ENCODE results near the gene RGL3.

Gene RGL3

DNA sequence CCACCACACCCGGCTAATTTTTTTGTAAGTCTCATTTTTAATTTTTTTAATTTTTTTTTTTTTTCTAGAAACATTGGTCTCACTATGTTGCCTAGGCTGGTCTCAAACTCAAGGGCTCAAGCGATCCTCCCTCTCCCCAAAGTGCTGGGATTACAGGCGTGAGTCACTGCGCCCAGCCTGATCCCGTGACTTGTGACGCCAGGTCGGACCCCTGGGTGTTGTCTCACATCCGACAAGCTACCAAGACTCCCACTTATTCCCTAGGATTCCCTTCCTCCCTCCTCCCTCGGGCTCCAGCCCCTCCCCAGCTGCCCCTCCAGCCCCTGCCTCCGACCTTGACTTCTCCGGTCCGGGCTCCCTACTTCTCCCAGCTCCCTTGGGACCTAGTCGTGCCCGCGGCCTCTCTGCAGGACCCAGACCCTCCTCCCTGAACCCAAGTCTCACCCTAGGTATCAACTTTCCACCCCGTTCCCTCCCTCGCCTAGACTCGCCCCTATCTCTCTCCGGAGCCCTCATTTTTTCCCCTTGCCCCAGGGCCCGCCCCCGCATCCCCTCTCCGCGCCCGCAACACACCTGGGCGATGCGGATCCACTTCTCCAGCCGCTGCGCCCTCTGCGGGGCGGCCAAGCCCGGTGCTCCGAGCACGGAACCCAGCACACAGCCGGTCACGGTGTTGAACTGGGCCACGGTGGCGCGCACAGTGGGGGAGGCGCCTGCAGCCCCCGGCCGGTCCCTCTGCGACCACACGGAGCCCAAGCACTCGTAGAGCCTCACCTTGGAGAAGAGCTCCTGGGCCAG, 13.1 kb downstream of the RGL3 start:
- DNase-seq (ENCODE audit: low spot score) = no peak

GRCh38 chr19:11404588-11405222, 14.4 kb downstream of the RGL3 start:
- TF ChIP-seq, protein P1, sequence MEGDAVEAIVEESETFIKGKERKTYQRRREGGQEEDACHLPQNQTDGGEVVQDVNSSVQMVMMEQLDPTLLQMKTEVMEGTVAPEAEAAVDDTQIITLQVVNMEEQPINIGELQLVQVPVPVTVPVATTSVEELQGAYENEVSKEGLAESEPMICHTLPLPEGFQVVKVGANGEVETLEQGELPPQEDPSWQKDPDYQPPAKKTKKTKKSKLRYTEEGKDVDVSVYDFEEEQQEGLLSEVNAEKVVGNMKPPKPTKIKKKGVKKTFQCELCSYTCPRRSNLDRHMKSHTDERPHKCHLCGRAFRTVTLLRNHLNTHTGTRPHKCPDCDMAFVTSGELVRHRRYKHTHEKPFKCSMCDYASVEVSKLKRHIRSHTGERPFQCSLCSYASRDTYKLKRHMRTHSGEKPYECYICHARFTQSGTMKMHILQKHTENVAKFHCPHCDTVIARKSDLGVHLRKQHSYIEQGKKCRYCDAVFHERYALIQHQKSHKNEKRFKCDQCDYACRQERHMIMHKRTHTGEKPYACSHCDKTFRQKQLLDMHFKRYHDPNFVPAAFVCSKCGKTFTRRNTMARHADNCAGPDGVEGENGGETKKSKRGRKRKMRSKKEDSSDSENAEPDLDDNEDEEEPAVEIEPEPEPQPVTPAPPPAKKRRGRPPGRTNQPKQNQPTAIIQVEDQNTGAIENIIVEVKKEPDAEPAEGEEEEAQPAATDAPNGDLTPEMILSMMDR (IDR thresholded peaks at IDR 0.05; ENCODE audit: extremely low read depth, insufficient read depth, missing control alignments) = no peak
- no peak for DNase-seq (ENCODE audit: low spot score)
- in situ Hi-C loops (cut with MboI; ENCODE audit: low pct_unique_long_range_greater_than_20kb, low sequenced_read_pairs, unreplicated experiment) = no loop called here

More for the DNA sequence above, 13.1 kb downstream of the RGL3 start:
- in situ Hi-C loops (cut with MboI; ENCODE audit: low pct_unique_long_range_greater_than_20kb, low sequenced_read_pairs, unreplicated experiment) = no loop called here
- TF ChIP-seq, protein P1 (IDR thresholded peaks at IDR 0.05; ENCODE audit: extremely low read depth, insufficient read depth, missing control alignments) = no peak

DNA sequence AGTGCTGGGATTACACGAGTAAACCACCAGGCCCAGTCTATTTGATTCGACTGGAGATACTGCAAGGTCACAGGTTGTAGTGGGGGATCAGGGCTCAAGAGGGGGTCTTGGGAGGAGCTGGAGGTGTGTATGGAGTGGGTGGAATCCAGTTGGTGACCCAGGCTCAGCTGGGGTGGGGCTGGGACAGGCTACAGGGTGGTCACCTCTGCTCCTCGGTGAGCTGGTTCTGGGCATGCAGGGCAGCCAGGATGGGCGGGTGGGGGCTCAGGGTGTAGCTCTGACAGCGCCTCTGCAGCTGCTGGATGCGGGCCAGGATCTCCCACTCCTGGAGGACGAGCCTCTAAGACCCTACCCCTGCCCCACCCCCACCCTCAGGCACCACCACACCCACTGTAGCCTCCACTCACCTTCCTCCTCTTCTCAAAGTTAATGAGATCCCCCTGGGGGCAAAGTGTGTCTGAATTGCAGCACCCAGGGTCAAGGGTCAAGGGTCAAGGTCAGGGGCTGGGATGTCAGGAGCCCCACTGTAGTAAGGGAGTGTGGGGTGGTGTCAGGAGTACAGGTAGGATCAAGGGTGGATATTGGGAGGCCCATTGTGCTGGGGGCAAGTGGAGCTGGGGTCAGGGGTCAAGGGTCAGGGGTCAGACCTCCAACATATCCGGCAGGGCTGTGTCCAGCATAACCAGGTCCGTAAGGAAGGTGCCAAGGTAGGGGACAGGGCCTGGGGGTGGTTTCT, 17.1 kb downstream of the RGL3 start:
- DNase-seq (ENCODE audit: low spot score) = no peak
- in situ Hi-C loops (cut with MboI; ENCODE audit: low pct_unique_long_range_greater_than_20kb, low sequenced_read_pairs, unreplicated experiment) = no loop called here
- TF ChIP-seq, protein P1 (IDR thresholded peaks at IDR 0.05; ENCODE audit: extremely low read depth, insufficient read depth, missing control alignments) = no peak

DNA sequence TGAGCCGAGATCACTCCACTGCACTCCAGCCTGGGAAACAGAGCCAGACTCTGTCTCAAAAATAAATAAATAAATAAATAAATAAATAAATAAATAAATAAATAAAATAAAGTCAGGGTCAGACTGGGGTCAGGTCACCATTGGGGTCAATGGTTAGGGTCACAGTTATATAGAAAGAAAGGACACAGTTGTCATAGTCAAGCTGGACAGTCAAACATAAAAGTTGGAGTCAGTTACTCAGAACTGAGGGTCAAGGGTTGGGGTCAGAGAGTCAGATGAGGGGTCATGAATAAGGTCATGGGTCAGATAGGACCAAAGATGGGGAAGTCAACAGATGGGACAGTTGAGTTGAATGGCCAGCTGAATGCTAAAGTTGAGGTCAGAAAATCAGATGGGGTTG, 18.3 kb downstream of the RGL3 start:
- peak; percentile 19 for DNase-seq (ENCODE audit: low spot score)
- TF ChIP-seq, protein P1 (IDR thresholded peaks at IDR 0.05; ENCODE audit: extremely low read depth, insufficient read depth, missing control alignments) = no peak
- in situ Hi-C loops (cut with MboI; ENCODE audit: low pct_unique_long_range_greater_than_20kb, low sequenced_read_pairs, unreplicated experiment) = no loop called here

GRCh38 chr19:11399667-11400066, 19.4 kb downstream of the RGL3 start:
- TF ChIP-seq, protein P1 (IDR thresholded peaks at IDR 0.05; ENCODE audit: extremely low read depth, insufficient read depth, missing control alignments) = no peak
- DNase-seq (ENCODE audit: low spot score) = peak; percentile 12
- in situ Hi-C loops (cut with MboI; ENCODE audit: low pct_unique_long_range_greater_than_20kb, low sequenced_read_pairs, unreplicated experiment) = no loop called here

DNA sequence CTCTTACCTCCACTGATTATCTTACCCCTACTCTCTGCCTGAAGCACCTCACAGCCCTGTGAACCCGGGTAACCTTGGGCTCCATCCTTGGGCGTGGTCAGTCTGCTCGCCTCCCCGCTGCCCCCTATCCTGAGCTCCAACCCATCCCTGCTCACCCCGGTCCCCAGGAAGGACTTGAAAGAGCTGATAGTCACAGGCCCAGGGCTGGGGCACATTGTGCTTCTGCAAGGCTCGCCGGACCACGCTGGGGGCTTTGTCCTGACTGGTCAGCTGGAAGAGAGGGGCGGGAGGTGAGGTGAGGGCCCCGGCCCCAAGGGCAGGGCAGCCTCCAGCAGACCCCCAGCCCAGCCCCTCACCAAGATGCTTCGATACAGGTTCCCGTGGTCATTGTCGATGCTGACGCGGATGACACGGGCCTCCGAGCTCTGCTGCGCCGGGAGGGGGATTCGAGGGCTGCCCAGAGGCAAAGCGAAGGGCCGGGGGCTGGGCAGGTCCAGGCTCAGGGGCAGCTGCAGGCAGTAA, 22.0 kb downstream of the RGL3 start:
- in situ Hi-C loops (cut with MboI; ENCODE audit: low pct_unique_long_range_greater_than_20kb, low sequenced_read_pairs, unreplicated experiment) = no loop called here
- no peak for DNase-seq (ENCODE audit: low spot score)
- TF ChIP-seq, protein P1 (IDR thresholded peaks at IDR 0.05; ENCODE audit: extremely low read depth, insufficient read depth, missing control alignments) = no peak

Measured in GM13977 (cell line).